Osteocyte (in vitro differentiated cells): ENCODE measurements around the gene SHANK1. TPM values are rescaled to one million over a fixed set of nuclear protein-coding genes. Genes with fewer than 3 reads are reported as not detected.

Source experiments
- total RNA-seq: library from RNA; stranded (reverse); gene quantifications from 2 replicates; pipeline ENCODE4 v1.2.1, GENCODE V29; 2021

Gene SHANK1
- total RNA-seq, 1 donor from 2014 or later: 0.40 TPM

Other genes starting within 250 kb of the SHANK1 start
- gene EMC10, start 243.3 kb downstream of the SHANK1 start, total RNA-seq: 166 and 172 TPM in 2 replicates
- gene GARIN5A, start 243.0 kb downstream of the SHANK1 start, total RNA-seq: 1.8 and 2.0 TPM in 2 replicates
- gene JOSD2, start 208.6 kb downstream of the SHANK1 start, total RNA-seq: 43.7 and 46.9 TPM in 2 replicates
- not detected in 2 replicates for gene ASPDH, start 205.9 kb downstream of the SHANK1 start, total RNA-seq
- gene LRRC4B, start 151.4 kb downstream of the SHANK1 start, total RNA-seq: 0.11 and 0.52 TPM in 2 replicates
- 0.29 and 0.38 TPM in 2 replicates for gene SYT3, start 79.9 kb downstream of the SHANK1 start, total RNA-seq
- gene C19orf81, start 70.4 kb downstream of the SHANK1 start, total RNA-seq: not detected in 2 replicates
- 5.0 and 6.0 TPM in 2 replicates for gene CLEC11A, start 3.6 kb upstream of the SHANK1 start, total RNA-seq
- gene GPR32, start 50.7 kb upstream of the SHANK1 start, total RNA-seq: not detected in 2 replicates
- gene ACP4, start 70.6 kb upstream of the SHANK1 start, total RNA-seq: not detected in 2 replicates
- not detected in 2 replicates for gene KLK1, start 104.0 kb upstream of the SHANK1 start, total RNA-seq
- gene KLK15, start 113.8 kb upstream of the SHANK1 start, total RNA-seq: not detected in 2 replicates
- gene KLK3, start 135.1 kb upstream of the SHANK1 start, total RNA-seq: not detected in 2 replicates
- gene KLK2, start 153.6 kb upstream of the SHANK1 start, total RNA-seq: not detected in 2 replicates
- gene KLK4, start 191.6 kb upstream of the SHANK1 start, total RNA-seq: not detected in 2 replicates
- gene KLK5, start 233.2 kb upstream of the SHANK1 start, total RNA-seq: not detected in 2 replicates
- gene KLK6, start 249.8 kb upstream of the SHANK1 start, total RNA-seq: not detected in 2 replicates